GM23248 (cell line): ENCODE measurements around the gene KDM4B.

ENCODE experiments used
- EZH2 ChIP-seq: fragments of 200-600 bp; sonication (generic); IDR thresholded peaks from 2 replicates; pipeline ENCODE4 v1.6.1; 2018; ENCODE audit warnings: antibody characterized with exemption, mild to moderate bottlenecking; ENCODE audit not compliant: insufficient read depth, poor library complexity, severe bottlenecking
- EZH2phosphoT487 ChIP-seq: fragments of 200-600 bp; sonication (generic); IDR thresholded peaks from 2 replicates; pipeline ENCODE4 v1.6.1; 2018; ENCODE audit warnings: antibody characterized with exemption, moderate library complexity, mild to moderate bottlenecking, low read depth; ENCODE audit not compliant: insufficient read depth

- TF ChIP-seq EZH2 (no peak), EZH2phosphoT487 (no peak)
Measured at GRCh38 chr19:5016781-5017180, 47.9 kb downstream of the KDM4B start.
